H1 (cell line): ENCODE results near the gene C1QA. TPM values are rescaled to one million over a fixed set of nuclear protein-coding genes. Genes with fewer than 3 reads are reported as not detected.
A peak's percentile ranks its signal among the peaks of the same experiment; 100 is the strongest.

Source experiments
- CTCF ChIA-PET: fragments of 300-600 bp; sonication (Branson Sonifier 250); formaldehyde crosslinking; loops from one replicate; lab custom pipeline; 2021; ENCODE audit not compliant: partially characterized antibody; lab: Charles Lee
- POLR2A ChIA-PET: fragments of 300-600 bp; sonication (Branson Sonifier 250); formaldehyde crosslinking; loops from one replicate; lab custom pipeline; 2021; ENCODE audit warnings: inconsistent platforms; ENCODE audit not compliant: partially characterized antibody; lab: Charles Lee
- DNase-seq, 2 experiments: peaks; one replicate each; pipeline versions ENCODE4 v3.0.0 to v3.0.0-alpha.2; 2010 to 2022; ENCODE audit warnings: low spot score in 2 of 2, low read depth in 1 of 2, mixed read lengths in 1 of 2
- FAIRE-seq: peaks from 2 replicates; lab custom pipeline; 2011; peaks lifted over from hg19 to GRCh38; lab: Jason Lieb, UNC
- H2AFZ ChIP-seq: 2 replicates; pipeline ENCODE4 v1.8.1; 2012; ENCODE audit warnings: low read length, inconsistent platforms
- H2AK5ac ChIP-seq: 2 replicates; pipeline ENCODE4 v1.6.1; 2013; ENCODE audit warnings: low read depth, low read length
- H2BK120ac ChIP-seq: replicated peaks from 2 replicates; pipeline ENCODE3; 2013; ENCODE audit warnings: low read depth, low read length, inconsistent platforms
- H2BK12ac ChIP-seq: 2 replicates; pipeline ENCODE4 v1.6.1; 2013; ENCODE audit warnings: low read depth, low read length
- H2BK15ac ChIP-seq: 2 replicates; pipeline ENCODE4 v1.6.1; 2013; ENCODE audit warnings: low read length
- H2BK20ac ChIP-seq: 2 replicates; pipeline ENCODE4 v1.6.1; 2013; ENCODE audit warnings: low read length
- H2BK5ac ChIP-seq: 2 replicates; pipeline ENCODE4 v1.6.1; 2013; ENCODE audit warnings: low read depth, low read length
- H3K14ac ChIP-seq: 2 replicates; pipeline ENCODE4 v1.6.1; 2013; ENCODE audit warnings: inconsistent platforms; ENCODE audit not compliant: insufficient read length
- H3K18ac ChIP-seq: 2 replicates; pipeline ENCODE4 v1.6.1; 2013; ENCODE audit warnings: low read length; ENCODE audit errors: extremely low read depth
- H3K23ac ChIP-seq: 2 replicates; pipeline ENCODE4 v1.6.1; 2013; ENCODE audit warnings: inconsistent platforms; ENCODE audit not compliant: insufficient read length
- H3K23me2 ChIP-seq: 2 replicates; pipeline ENCODE4 v1.6.1; 2013; ENCODE audit warnings: low read depth, low read length
- H3K27ac ChIP-seq: 2 replicates; pipeline ENCODE4 v1.6.1; 2011; ENCODE audit warnings: low read depth, low read length, inconsistent platforms
- H3K27me3 ChIP-seq, 4 experiments: replicated peaks in 1 of 4; 1 replicate in 1 of 4; 2 replicates in 3 of 4; pipeline versions ENCODE4 v1.6.1 to v1.8.1; 2011 to 2013; ENCODE audit warnings: low read length in 3 of 4, mild to moderate bottlenecking in 3 of 4, inconsistent platforms in 2 of 4, mixed read lengths in 2 of 4, moderate library complexity in 1 of 4; ENCODE audit not compliant: control insufficient read depth in 3 of 4, insufficient read depth in 3 of 4; ENCODE audit errors: extremely low read depth in 1 of 4
- H3K36me3 ChIP-seq, 4 experiments: 2 replicates each; pipeline versions ENCODE4 v1.6.1 to v1.8.1; 2011 to 2013; ENCODE audit warnings: mild to moderate bottlenecking in 4 of 4, low read length in 3 of 4, moderate library complexity in 2 of 4, control low read depth in 1 of 4, inconsistent platforms in 1 of 4; ENCODE audit not compliant: insufficient read depth in 4 of 4, control insufficient read depth in 2 of 4
- H3K4ac ChIP-seq: replicated peaks from 2 replicates; pipeline ENCODE3; 2013; ENCODE audit warnings: low read length, low read depth, mixed read lengths, inconsistent platforms; ENCODE audit not compliant: insufficient read length
- H3K4me1 ChIP-seq, 4 experiments: replicated peaks in 1 of 4; 1 replicate in 1 of 4; 2 replicates in 3 of 4; pipeline versions ENCODE4 v1.6.1 to v1.8.1; 2011 to 2013; ENCODE audit warnings: low read length in 3 of 4, inconsistent platforms in 2 of 4, mixed read lengths in 1 of 4; ENCODE audit not compliant: insufficient read depth in 4 of 4, control insufficient read depth in 3 of 4
- H3K4me2 ChIP-seq, 2 experiments: 2 replicates each; pipeline versions ENCODE4 v1.6.1 to v1.8.1; 2011 to 2013; ENCODE audit warnings: low read depth in 2 of 2, low read length in 2 of 2, control low read depth in 1 of 2, inconsistent platforms in 1 of 2, mild to moderate bottlenecking in 1 of 2; ENCODE audit not compliant: insufficient read depth in 1 of 2
- H3K4me3 ChIP-seq, 4 experiments: fragments of 200-600, 300-600 bp in 1 of 4; sonication (generic), shearing (Covaris generic), sonication (Bioruptor Twin) in 1 of 4; 2 replicates each; pipeline versions ENCODE4 v1.5.1 to v1.8.1; 2011 to 2016; ENCODE audit warnings: low read length in 4 of 4, low read depth in 3 of 4, control low read depth in 2 of 4, inconsistent platforms in 2 of 4, mild to moderate bottlenecking in 2 of 4, mixed read lengths in 1 of 4, moderate library complexity in 1 of 4; ENCODE audit not compliant: insufficient read depth in 2 of 4; ENCODE audit errors: extremely low read depth in 1 of 4
- H3K56ac ChIP-seq: replicated peaks from 2 replicates; pipeline ENCODE3; 2013; ENCODE audit warnings: low read depth, mild to moderate bottlenecking, mixed read lengths, low read length, inconsistent platforms; ENCODE audit not compliant: insufficient read length
- H3K79me1 ChIP-seq: 2 replicates; pipeline ENCODE4 v1.6.1; 2013; ENCODE audit warnings: low read depth, low read length, control low read depth
- H3K79me2 ChIP-seq, 2 experiments: 2 replicates each; pipeline versions ENCODE4 v1.6.1 to v1.8.1; 2012 to 2013; ENCODE audit warnings: low read length in 2 of 2, mild to moderate bottlenecking in 2 of 2, inconsistent platforms in 1 of 2; ENCODE audit not compliant: insufficient read depth in 2 of 2, control insufficient read depth in 1 of 2
- H3K9ac ChIP-seq, 4 experiments: replicated peaks in 1 of 4; 1 replicate in 1 of 4; 2 replicates in 3 of 4; pipeline versions ENCODE4 v1.6.1 to v1.8.1; 2011 to 2013; ENCODE audit warnings: low read depth in 3 of 4, low read length in 3 of 4, control low read depth in 2 of 4, mild to moderate bottlenecking in 2 of 4, moderate library complexity in 2 of 4, inconsistent platforms in 1 of 4; ENCODE audit errors: extremely low read depth in 1 of 4
- H3K9me3 ChIP-seq, 2 experiments: 2 replicates each; pipeline versions ENCODE4 v1.6.1 to v1.8.1; 2012 to 2013; ENCODE audit warnings: mild to moderate bottlenecking in 2 of 2, moderate library complexity in 2 of 2, control low read depth in 1 of 2, inconsistent platforms in 1 of 2, low read depth in 1 of 2, low read length in 1 of 2, mixed read lengths in 1 of 2; ENCODE audit not compliant: insufficient read depth in 2 of 2
- H4K20me1 ChIP-seq, 2 experiments: replicated peaks in 1 of 2; 2 replicates each; pipeline versions ENCODE3 to v1.8.1; 2011 to 2013; ENCODE audit warnings: inconsistent platforms in 2 of 2, low read length in 2 of 2, mild to moderate bottlenecking in 1 of 2; ENCODE audit not compliant: insufficient read depth in 2 of 2, control insufficient read depth in 1 of 2
- H4K5ac ChIP-seq: 2 replicates; pipeline ENCODE4 v1.6.1; 2013; ENCODE audit warnings: low read length, low read depth, mixed read lengths, inconsistent platforms; ENCODE audit not compliant: insufficient read length
- H4K8ac ChIP-seq: 2 replicates; pipeline ENCODE4 v1.8.0; 2013; ENCODE audit warnings: mild to moderate bottlenecking, moderate library complexity, low read length, inconsistent platforms; ENCODE audit not compliant: insufficient read depth; ENCODE audit errors: extremely low read depth
- H4K91ac ChIP-seq: replicated peaks from 2 replicates; pipeline ENCODE3; 2013; ENCODE audit warnings: low read length, mixed read lengths, inconsistent platforms; ENCODE audit not compliant: insufficient read length
- ATF2 ChIP-seq: IDR thresholded peaks from 2 replicates; pipeline ENCODE4 v1.6.1; 2012; ENCODE audit warnings: low read length, inconsistent platforms
- CHD2 ChIP-seq: IDR thresholded peaks from 2 replicates; pipeline ENCODE4 v1.6.1; 2012; ENCODE audit warnings: low read length, improper control_type of control experiment
- PHF8 ChIP-seq: fragments of 200-600 bp; sonication (generic); conservative IDR thresholded peaks from 2 replicates; pipeline ENCODE4 v1.7.1; 2012; ENCODE audit warnings: low read depth, mild to moderate bottlenecking, inconsistent platforms, low read length, moderate library complexity
- POLR2A ChIP-seq, 2 experiments: IDR thresholded peaks; 1 replicate in 1 of 2; 2 replicates in 1 of 2; pipeline ENCODE4 v1.6.1; 2011; ENCODE audit warnings: low read depth in 2 of 2, low read length in 2 of 2, mild to moderate bottlenecking in 2 of 2; ENCODE audit errors: control extremely low read depth in 1 of 2
- RAD21 ChIP-seq, 2 experiments: IDR thresholded peaks in 1 of 2; conservative IDR thresholded peaks in 1 of 2; 2 replicates each; pipeline ENCODE4 v1.6.1; 2011; ENCODE audit warnings: low read depth in 2 of 2, low read length in 2 of 2, improper control_type of control experiment in 1 of 2, inconsistent platforms in 1 of 2, mild to moderate bottlenecking in 1 of 2, moderate library complexity in 1 of 2
- SIN3A ChIP-seq, 2 experiments: IDR thresholded peaks in 1 of 2; conservative IDR thresholded peaks in 1 of 2; 2 replicates each; pipeline ENCODE4 v1.6.1; 2011 to 2012; ENCODE audit warnings: low read length in 2 of 2, improper control_type of control experiment in 1 of 2, low read depth in 1 of 2, mild to moderate bottlenecking in 1 of 2
- SP4 ChIP-seq: IDR thresholded peaks from 2 replicates; pipeline ENCODE4 v1.6.1; 2012; ENCODE audit warnings: low read length, inconsistent platforms
- TBP ChIP-seq: IDR thresholded peaks from 2 replicates; pipeline ENCODE4 v1.6.1; 2011; ENCODE audit warnings: low read depth, low read length, improper control_type of control experiment
- TEAD4 ChIP-seq: IDR thresholded peaks from 2 replicates; pipeline ENCODE4 v1.6.1; 2012; ENCODE audit warnings: low read depth, low read length, inconsistent platforms, mixed read lengths
- WGBS, 2 experiments: shearing (Covaris generic) in 1 of 2; methylation state at CpG; one replicate each; pipeline versions ENCODE4 v1.1.6 to v1.1.7; 2013 to 2015; ENCODE audit warnings: low lambda C conversion rate in 2 of 2, mixed read lengths in 2 of 2, inconsistent platforms in 1 of 2, low coverage in 1 of 2, missing lambda C conversion rate in 1 of 2; ENCODE audit not compliant: insufficient replicate concordance in 2 of 2, insufficient coverage in 1 of 2, insufficient read length in 1 of 2; ENCODE audit errors: extremely low coverage in 1 of 2, missing lambda C conversion rate in 1 of 2; 5-methylcytosine and 5-hydroxymethylcytosine counted together
- polyA plus RNA-seq, 7 experiments: library from polyadenylated mRNA; depleted of rRNA in 3 of 7; stranded (reverse) in 5 of 7; unstranded in 2 of 7; fragments of >200 nt in 5 of 7; fragments of 200-250 nt in 2 of 7; gene quantifications; 1 replicate in 5 of 7; 2 replicates in 1 of 7; 4 replicates in 1 of 7; pipeline versions ENCODE4 v1.2.1 to v1.2.3, GENCODE V29; 2011 to 2013; ENCODE audit warnings: missing spikeins in 2 of 7, mixed read lengths in 2 of 7
- total RNA-seq: library from RNA; stranded (reverse); fragmentation: NEBNext Ultra II Directional; extraction: Animal tissue kit (Norgen Biotek cat#: 25700); gene quantifications from 2 replicates; pipeline ENCODE4 v1.2.1, GENCODE V29; 2021
- TF ChIP-seq, protein P1 (sequence below): IDR thresholded peaks from 2 replicates; pipeline ENCODE4 v1.6.1; 2011; ENCODE audit warnings: low read depth, mild to moderate bottlenecking, low read length; ENCODE audit not compliant: insufficient read depth
- TF ChIP-seq, protein P2 (sequence below): IDR thresholded peaks from 2 replicates; pipeline ENCODE4 v1.6.1; 2012; ENCODE audit warnings: inconsistent platforms

The C1QA gene
- total and polyA plus RNA-seq, 2 of the 8 experiments (the other 6 are each of a cell fraction or from before 2014, with no cell fraction given): not detected

- Histone ChIP-seq H3K4ac (no peak overlapping the region), H4K8ac (no peak overlapping the region), H4K91ac (no peak overlapping the region), H3K23ac (no peak overlapping the region), H4K20me1 (peaks cover 0 to 7% of the 10 kb centered on the region in 2 experiments), H3K36me3 (no peaks in the 10 kb centered on the region), H3K4me3 (no peak overlapping the region), H3K4me2 (peak overlapping the region in 1 of 2 experiments; percentile 54; a peak in 2 of 4 replicates), H3K27me3 (peaks cover 0 to 6% (median 0%) of the 10 kb centered on the region in 4 experiments; a peak in 2 of 7 replicates), H2BK12ac (no peak overlapping the region), H3K9ac (no peak overlapping the region), H3K79me2 (no peaks in the 10 kb centered on the region), H3K79me1 (no peaks in the 10 kb centered on the region), H2BK15ac (no peak overlapping the region), H2BK120ac (no peak overlapping the region), H3K9me3 (no peaks in the 10 kb centered on the region), H3K14ac (no peak overlapping the region), H2BK20ac (no peak overlapping the region), H3K4me1 (peaks cover 0 to 6% (median 3%) of the 10 kb centered on the region in 4 experiments; a peak in 6 of 7 replicates), H4K5ac (no peak overlapping the region), H3K23me2 (no peaks in the 10 kb centered on the region; the same call in 1 of the 2 replicates), H2AK5ac (no peak overlapping the region), H2AFZ (no peak overlapping the region), H3K18ac (no peak overlapping the region), H3K56ac (no peak overlapping the region), H2BK5ac (no peak overlapping the region), H3K27ac (no peak overlapping the region)
- POLR2A ChIA-PET: no interaction called here
- WGBS, 2 experiments: 45% methylated on average over 5 of the region's 6 CpGs; no CpG with 5 or more reads in 1 of the 2 experiments
- FAIRE-seq (no peak), DNase-seq (no peak)
- CTCF ChIA-PET: interaction anchor here (0.9 to 2.7 kb wide), 3 partner anchors 11 to 82 kb away, joined by 3 to 9 read pairs (median 4); no protein-coding TSS in a partner anchor
- TF ChIP-seq RAD21 (IDR thresholded peaks at IDR 0.05 in 1 of 2, conservative IDR thresholded peaks at IDR 0.05 in 1 of 2; ENCODE audit: low read depth in 2 of 2, low read length in 2 of 2) (no peak), CHD2 (no peak), ATF2 (no peak), SIN3A (conservative IDR thresholded peaks at IDR 0.05 in 1 of 2, IDR thresholded peaks at IDR 0.05 in 1 of 2; ENCODE audit: low read depth in 1 of 2, low read length in 2 of 2) (0 out of 4 replicates have a peak, but pooled peaks of 1 of the 2 experiments have one; percentile 35), SP4 (no peak), TEAD4 (no peak), POLR2A (IDR thresholded peaks at IDR 0.05; ENCODE audit: control extremely low read depth in 1 of 2, low read depth in 2 of 2, low read length in 2 of 2) (no peak), TBP (no peak), PHF8 (no peak)
- TF ChIP-seq, protein P1, sequence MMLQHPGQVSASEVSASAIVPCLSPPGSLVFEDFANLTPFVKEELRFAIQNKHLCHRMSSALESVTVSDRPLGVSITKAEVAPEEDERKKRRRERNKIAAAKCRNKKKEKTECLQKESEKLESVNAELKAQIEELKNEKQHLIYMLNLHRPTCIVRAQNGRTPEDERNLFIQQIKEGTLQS: no peak
- TF ChIP-seq, protein P2, sequence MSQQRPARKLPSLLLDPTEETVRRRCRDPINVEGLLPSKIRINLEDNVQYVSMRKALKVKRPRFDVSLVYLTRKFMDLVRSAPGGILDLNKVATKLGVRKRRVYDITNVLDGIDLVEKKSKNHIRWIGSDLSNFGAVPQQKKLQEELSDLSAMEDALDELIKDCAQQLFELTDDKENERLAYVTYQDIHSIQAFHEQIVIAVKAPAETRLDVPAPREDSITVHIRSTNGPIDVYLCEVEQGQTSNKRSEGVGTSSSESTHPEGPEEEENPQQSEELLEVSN: no peak
Observed at GRCh38 chr1:22609291-22609690, 27.1 kb upstream of the C1QA start.
